Stomach (tissue), 4 donors: ENCODE results near the gene PLA2G4F.
"Not testable (repeated sequence)": the region's sequence is repeated elsewhere in the genome, so short reads cannot be mapped to it uniquely, and the experiment has no call there.

Experiments
- POLR2A ChIP-seq, 4 donors: fragments of 450-650 bp; IDR thresholded peaks; one replicate each; pipeline ENCODE4 v1.6.1; 2016; ENCODE audit warnings: antibody characterized with exemption in 4 of 4, control low read depth in 2 of 4, mild to moderate bottlenecking in 1 of 4, moderate library complexity in 1 of 4
- TF ChIP-seq, protein P1 (sequence below), 7 experiments: fragments of 450-650 bp in 4 of 7; fragments of 200-600 bp in 3 of 7; sonication (generic) in 3 of 7; IDR thresholded peaks; one replicate each; pipeline ENCODE4 v1.5.1; 2016 to 2019; ENCODE audit warnings: antibody characterized with exemption in 7 of 7, control low read depth in 2 of 7, mild to moderate bottlenecking in 1 of 7

DNA sequence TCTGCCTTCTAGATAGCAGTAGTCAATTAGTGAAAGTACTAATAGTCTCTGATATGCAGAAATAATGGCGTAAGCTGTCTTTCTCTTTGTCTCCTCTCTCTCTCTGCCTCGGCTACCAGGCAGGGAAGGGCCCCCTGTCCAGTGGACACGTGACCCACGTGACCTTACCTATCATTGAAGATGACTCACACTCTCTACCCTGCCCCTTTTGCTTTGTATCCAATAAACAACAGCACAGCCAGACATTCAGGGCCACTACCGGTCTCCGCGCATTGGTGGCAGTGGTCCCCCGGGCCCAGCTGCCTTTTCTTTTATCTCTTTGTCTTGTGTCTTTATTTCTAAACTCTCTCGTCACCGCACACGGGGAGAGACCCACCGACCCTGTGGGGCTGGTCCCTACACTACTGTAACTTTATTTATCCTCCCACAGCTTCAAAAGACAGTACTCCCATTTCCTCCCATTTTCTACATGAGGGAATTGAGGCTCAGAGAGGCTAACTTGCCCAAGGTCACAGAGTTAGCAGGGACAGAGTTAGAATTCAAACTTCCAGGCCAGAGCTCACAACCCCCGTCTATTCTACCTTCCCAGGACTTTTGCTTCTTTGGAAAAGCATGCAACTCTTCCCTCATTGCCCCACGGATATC is 64.6 kb downstream of the PLA2G4F start:
- TF ChIP-seq, protein P1, sequence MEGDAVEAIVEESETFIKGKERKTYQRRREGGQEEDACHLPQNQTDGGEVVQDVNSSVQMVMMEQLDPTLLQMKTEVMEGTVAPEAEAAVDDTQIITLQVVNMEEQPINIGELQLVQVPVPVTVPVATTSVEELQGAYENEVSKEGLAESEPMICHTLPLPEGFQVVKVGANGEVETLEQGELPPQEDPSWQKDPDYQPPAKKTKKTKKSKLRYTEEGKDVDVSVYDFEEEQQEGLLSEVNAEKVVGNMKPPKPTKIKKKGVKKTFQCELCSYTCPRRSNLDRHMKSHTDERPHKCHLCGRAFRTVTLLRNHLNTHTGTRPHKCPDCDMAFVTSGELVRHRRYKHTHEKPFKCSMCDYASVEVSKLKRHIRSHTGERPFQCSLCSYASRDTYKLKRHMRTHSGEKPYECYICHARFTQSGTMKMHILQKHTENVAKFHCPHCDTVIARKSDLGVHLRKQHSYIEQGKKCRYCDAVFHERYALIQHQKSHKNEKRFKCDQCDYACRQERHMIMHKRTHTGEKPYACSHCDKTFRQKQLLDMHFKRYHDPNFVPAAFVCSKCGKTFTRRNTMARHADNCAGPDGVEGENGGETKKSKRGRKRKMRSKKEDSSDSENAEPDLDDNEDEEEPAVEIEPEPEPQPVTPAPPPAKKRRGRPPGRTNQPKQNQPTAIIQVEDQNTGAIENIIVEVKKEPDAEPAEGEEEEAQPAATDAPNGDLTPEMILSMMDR (IDR thresholded peaks at IDR 0.05), result not testable (repeated sequence)
- not testable (repeated sequence) for TF ChIP-seq POLR2A (IDR thresholded peaks at IDR 0.05)
